Measurements from ENCODE around the gene ITGAE.

The ITGAE gene

GRCh38 chr17:3815925-3816324 is 14.9 kb upstream of the ITGAE start:
- DNase-seq = no peak

GRCh38 chr17:3815122-3815521 is 14.1 kb upstream of the ITGAE start:
- no peak for DNase-seq

- no peak for DNase-seq
These were observed 13.4 kb upstream of the ITGAE start for GRCh38 chr17:3814361-3814760.

- no peak for DNase-seq
These were observed 12.2 kb upstream of the ITGAE start for GRCh38 chr17:3813171-3813570.

GRCh38 chr17:3812771-3813170 is 11.8 kb upstream of the ITGAE start:
- no peak for DNase-seq

- DNase-seq = no peak
These were observed 11.3 kb upstream of the ITGAE start for GRCh38 chr17:3812284-3812683.

- no peak for DNase-seq
These were observed 9.0 kb upstream of the ITGAE start for GRCh38 chr17:3810019-3810418.

GRCh38 chr17:3809135-3809534 is 8.1 kb upstream of the ITGAE start:
- DNase-seq = no peak

GRCh38 chr17:3808701-3809100 is 7.7 kb upstream of the ITGAE start:
- DNase-seq = no peak

GRCh38 chr17:3805581-3805980 is 4.6 kb upstream of the ITGAE start:
- no peak for DNase-seq

- DNase-seq = no peak
These were observed 3.5 kb upstream of the ITGAE start for GRCh38 chr17:3804503-3804931.

- DNase-seq = no peak
These were observed 2.3 kb upstream of the ITGAE start for GRCh38 chr17:3803308-3803640.

GRCh38 chr17:3802461-3803307 is 1.7 kb upstream of the ITGAE start:
- peak; percentile 86 for DNase-seq

GRCh38 chr17:3801792-3802191 is 804 bp upstream of the ITGAE start:
- no peak for DNase-seq

- DNase-seq = no peak
These were observed 359 bp upstream of the ITGAE start for GRCh38 chr17:3801347-3801746.

- no peak for DNase-seq
These were observed 1.6 kb downstream of the ITGAE start for GRCh38 chr17:3799181-3799945.

- DNase-seq = no peak
These were observed 2.5 kb downstream of the ITGAE start for GRCh38 chr17:3798273-3799180.

- no peak for DNase-seq
These were observed 4.2 kb downstream of the ITGAE start for GRCh38 chr17:3796822-3797170.

- no peak for DNase-seq
These were observed 4.7 kb downstream of the ITGAE start for GRCh38 chr17:3796110-3796821.

- DNase-seq = no peak
These were observed 5.4 kb downstream of the ITGAE start for GRCh38 chr17:3795390-3796102.

- peak; percentile 89 for DNase-seq
These were observed 6.2 kb downstream of the ITGAE start for GRCh38 chr17:3794557-3795389.

All from fibroblast of skin of abdomen (primary cell).